HL-60 (cell line): ENCODE results near the gene LURAP1L.

Source experiments
- DNase-seq, 2 experiments: peaks; one replicate each; pipeline ENCODE4 v3.0.0-alpha.2; 2010 to 2020; ENCODE audit warnings: low read depth in 1 of 2, low spot score in 1 of 2
- H3K27ac ChIP-seq: fragments of 250-450 bp; sonication (Bioruptor Pico); replicated peaks from 2 replicates; pipeline ENCODE4 v1.5.1; 2020; ENCODE audit warnings: mild to moderate bottlenecking, moderate library complexity
- H3K27me3 ChIP-seq: fragments of 250-450 bp; sonication (Bioruptor Pico); 2 replicates; pipeline ENCODE4 v1.5.1; 2021; ENCODE audit warnings: mild to moderate bottlenecking, moderate library complexity; ENCODE audit not compliant: insufficient read depth, poor library complexity, severe bottlenecking
- H3K4me3 ChIP-seq: replicated peaks from 2 replicates; pipeline ENCODE4 v1.5.1; 2011; ENCODE audit warnings: mild to moderate bottlenecking, control low read depth, low read length; ENCODE audit not compliant: insufficient read depth
- CTCF ChIP-seq: IDR thresholded peaks from one replicate; pipeline ENCODE4 v1.5.1; 2011; ENCODE audit warnings: low read length, control low read depth, inconsistent platforms; ENCODE audit not compliant: insufficient read depth
- GABPA ChIP-seq: IDR thresholded peaks from 2 replicates; pipeline ENCODE4 v1.6.1; 2012; ENCODE audit warnings: low read depth
- POLR2AphosphoS5 ChIP-seq: IDR thresholded peaks from 2 replicates; pipeline ENCODE4 v1.6.1; 2012; ENCODE audit warnings: low read depth
- REST ChIP-seq: IDR thresholded peaks from 2 replicates; pipeline ENCODE4 v1.6.1; 2012; ENCODE audit warnings: low read depth; ENCODE audit not compliant: insufficient replicate concordance
- SPI1 ChIP-seq: IDR thresholded peaks from 2 replicates; pipeline ENCODE4 v1.6.1; 2012; ENCODE audit warnings: low read depth, mild to moderate bottlenecking, borderline replicate concordance

The LURAP1L gene

GRCh38 chr9:12737871-12738270, 36.9 kb upstream of the LURAP1L start:
- no peak for DNase-seq
- Histone ChIP-seq H3K4me3 (no peak overlapping the region), H3K27ac (no peak overlapping the region), H3K27me3 (no peaks in the 10 kb centered on the region)
- TF ChIP-seq REST (no peak), CTCF (no peak), GABPA (no peak), SPI1 (no peak), POLR2AphosphoS5 (no peak)

GRCh38 chr9:12739014-12739652, 35.7 kb upstream of the LURAP1L start:
- no peak overlapping the region for H3K4me3 ChIP-seq
- TF ChIP-seq GABPA: no peak
- no peak for TF ChIP-seq CTCF
- no peak for TF ChIP-seq REST
- TF ChIP-seq SPI1: no peak
- TF ChIP-seq POLR2AphosphoS5: no peak
- no peaks in the 10 kb centered on the region for H3K27me3 ChIP-seq
- DNase-seq: no peak
- no peak overlapping the region for H3K27ac ChIP-seq

- TF ChIP-seq REST (no peak), SPI1 (no peak), POLR2AphosphoS5 (no peak), CTCF (no peak), GABPA (no peak)
- Histone ChIP-seq H3K27ac (no peak overlapping the region), H3K27me3 (no peaks in the 10 kb centered on the region), H3K4me3 (no peak overlapping the region)
- DNase-seq: no peak
Measured at GRCh38 chr9:12740845-12741244, 34.0 kb upstream of the LURAP1L start.
